Erythroblast (primary cell): Measurements from ENCODE around the gene LRMDA.

Experiments
- GATA1 ChIP-seq: IDR thresholded peaks from 2 replicates; pipeline ENCODE4 v1.6.1; 2011; ENCODE audit warnings: low read depth, mild to moderate bottlenecking, control low read depth, low read length, moderate library complexity
- POLR2A ChIP-seq: IDR thresholded peaks from 2 replicates; pipeline ENCODE4 v1.6.1; 2011; ENCODE audit warnings: mild to moderate bottlenecking, low read length

DNA sequence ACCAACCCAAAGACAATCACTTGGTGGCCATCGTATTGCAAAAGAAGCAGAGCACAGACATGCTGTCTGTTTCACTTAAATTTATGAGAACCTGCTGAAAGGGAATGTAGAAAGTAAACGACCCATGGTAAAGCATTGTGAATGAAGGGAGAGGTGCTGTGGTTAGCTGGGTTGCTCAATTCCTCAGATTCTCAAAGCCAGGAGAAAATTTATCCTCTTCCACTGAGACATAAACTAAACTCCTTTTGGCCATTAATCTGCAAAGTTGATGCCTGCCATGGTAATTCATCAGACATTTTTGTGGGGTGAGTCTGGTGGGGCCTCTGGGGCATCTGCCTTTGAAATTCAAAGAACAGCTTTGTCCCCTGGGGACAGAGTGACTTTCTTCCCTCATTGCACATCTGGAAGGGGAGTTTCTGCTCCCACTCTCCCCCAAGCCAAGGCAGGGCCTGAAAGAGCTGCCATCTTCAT, 951.0 kb downstream of the LRMDA start:
- TF ChIP-seq POLR2A (no peak), GATA1 (no peak)
